Breast epithelium (tissue), 3 donors: ENCODE data around the gene PTPN3.

ENCODE experiments used
- POLR2A ChIP-seq: fragments of 450-650 bp; IDR thresholded peaks from one replicate; pipeline ENCODE4 v1.6.1; 2016; ENCODE audit warnings: antibody characterized with exemption, mild to moderate bottlenecking, moderate library complexity
- POLR2AphosphoS5 ChIP-seq, 3 donors: sonication (generic); formaldehyde crosslinking; IDR thresholded peaks; one replicate each; pipeline ENCODE4 v1.6.1; 2017; ENCODE audit warnings: antibody characterized with exemption in 3 of 3
- TF ChIP-seq, protein P1 (sequence below), 3 donors: fragments of 450-650 bp; IDR thresholded peaks; one replicate each; pipeline ENCODE4 v1.5.1; 2016 to 2017; ENCODE audit warnings: antibody characterized with exemption in 3 of 3, mild to moderate bottlenecking in 3 of 3, moderate library complexity in 3 of 3

DNA sequence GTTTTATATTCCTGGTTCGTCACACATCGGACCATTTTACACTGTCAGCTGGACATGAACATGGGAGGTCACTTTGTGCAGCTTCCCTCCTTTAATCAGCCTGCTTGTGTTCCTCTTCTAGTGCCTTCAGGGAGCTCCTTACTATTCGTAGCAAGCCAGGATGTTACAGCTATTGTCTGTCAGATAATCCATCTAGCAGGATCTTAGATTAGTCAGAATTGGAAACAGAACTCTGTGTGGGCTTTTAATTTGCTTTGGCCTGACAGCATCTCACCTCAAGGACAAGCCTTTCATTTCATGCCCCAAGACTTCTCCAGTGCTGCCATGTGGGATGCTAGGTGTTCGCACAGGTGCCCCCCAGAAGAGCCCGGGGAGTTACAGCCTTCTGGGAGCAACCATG, 147.1 kb downstream of the PTPN3 start:
- TF ChIP-seq, protein P1, sequence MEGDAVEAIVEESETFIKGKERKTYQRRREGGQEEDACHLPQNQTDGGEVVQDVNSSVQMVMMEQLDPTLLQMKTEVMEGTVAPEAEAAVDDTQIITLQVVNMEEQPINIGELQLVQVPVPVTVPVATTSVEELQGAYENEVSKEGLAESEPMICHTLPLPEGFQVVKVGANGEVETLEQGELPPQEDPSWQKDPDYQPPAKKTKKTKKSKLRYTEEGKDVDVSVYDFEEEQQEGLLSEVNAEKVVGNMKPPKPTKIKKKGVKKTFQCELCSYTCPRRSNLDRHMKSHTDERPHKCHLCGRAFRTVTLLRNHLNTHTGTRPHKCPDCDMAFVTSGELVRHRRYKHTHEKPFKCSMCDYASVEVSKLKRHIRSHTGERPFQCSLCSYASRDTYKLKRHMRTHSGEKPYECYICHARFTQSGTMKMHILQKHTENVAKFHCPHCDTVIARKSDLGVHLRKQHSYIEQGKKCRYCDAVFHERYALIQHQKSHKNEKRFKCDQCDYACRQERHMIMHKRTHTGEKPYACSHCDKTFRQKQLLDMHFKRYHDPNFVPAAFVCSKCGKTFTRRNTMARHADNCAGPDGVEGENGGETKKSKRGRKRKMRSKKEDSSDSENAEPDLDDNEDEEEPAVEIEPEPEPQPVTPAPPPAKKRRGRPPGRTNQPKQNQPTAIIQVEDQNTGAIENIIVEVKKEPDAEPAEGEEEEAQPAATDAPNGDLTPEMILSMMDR (IDR thresholded peaks at IDR 0.05), result no peak
- no peak for TF ChIP-seq POLR2A
- TF ChIP-seq POLR2AphosphoS5 (IDR thresholded peaks at IDR 0.05), result no peak
